Heart left ventricle (tissue), 16 donors: ENCODE data around the gene MRPS18A. TPM values are rescaled to one million over a fixed set of nuclear protein-coding genes. Genes with fewer than 3 reads are reported as not detected.

Experiments used
- ATAC-seq, 4 donors: fragments of 200-7000 bp; cut with Tn5 transposase; one replicate each; pipeline ENCODE4 v1.9.1; 2020 to 2022; ENCODE audit warnings: moderate library complexity in 4 of 4, mild to moderate bottlenecking in 3 of 4, moderate number of reproducible peaks in 1 of 4
- DNase-seq, 5 donors: peaks; one replicate each; pipeline ENCODE4 v3.0.0-alpha.2; 2020
- H3K27ac ChIP-seq, 12 donors: fragments of 200-600 bp; sonication (generic) in 4 of 12; one replicate each; pipeline versions ENCODE4 v1.5.0 to v1.8.0; 2016 to 2022; ENCODE audit warnings: mild to moderate bottlenecking in 2 of 12
- H3K27me3 ChIP-seq, 9 donors: fragments of 200-600 bp; sonication (generic) in 2 of 9; one replicate each; pipeline versions ENCODE4 v1.5.1 to v1.8.0; 2016 to 2022; ENCODE audit warnings: mild to moderate bottlenecking in 3 of 9
- H3K36me3 ChIP-seq, 9 donors: fragments of 200-600 bp; sonication (generic) in 2 of 9; one replicate each; pipeline versions ENCODE4 v1.5.0 to v1.8.0; 2018 to 2022; ENCODE audit warnings: mild to moderate bottlenecking in 2 of 9
- H3K4me1 ChIP-seq, 12 donors: fragments of 200-600 bp; sonication (generic) in 4 of 12; one replicate each; pipeline versions ENCODE4 v1.5.0 to v1.8.0; 2016 to 2022; ENCODE audit warnings: mild to moderate bottlenecking in 3 of 12
- H3K4me3 ChIP-seq, 12 donors: fragments of 200-600 bp; sonication (generic) in 4 of 12; one replicate each; pipeline versions ENCODE4 v1.5.0 to v1.8.0; 2017 to 2022; ENCODE audit warnings: mild to moderate bottlenecking in 9 of 12, moderate library complexity in 4 of 12
- H3K9me3 ChIP-seq, 12 donors: fragments of 200-600 bp; sonication (generic) in 4 of 12; one replicate each; pipeline versions ENCODE4 v1.5.0 to v1.8.0; 2016 to 2022; ENCODE audit warnings: mild to moderate bottlenecking in 1 of 12
- CTCF ChIP-seq, 12 donors: fragments of 200-600 bp; sonication (generic) in 4 of 12; IDR thresholded peaks; one replicate each; pipeline versions ENCODE4 v1.5.0 to v1.8.0; 2018 to 2022; ENCODE audit warnings: antibody characterized with exemption in 12 of 12, mild to moderate bottlenecking in 5 of 12
- POLR2A ChIP-seq, 2 donors: fragments of 450-650 bp; IDR thresholded peaks; one replicate each; pipeline ENCODE4 v1.6.1; 2017; ENCODE audit warnings: antibody characterized with exemption in 2 of 2, mild to moderate bottlenecking in 2 of 2, moderate library complexity in 2 of 2
- WGBS, 4 donors: extraction: QIAGEN DNeasy Blood & Tissue Kit in 2 of 4; methylation state at CpG; one replicate each; pipeline versions ENCODE4 v1.1.5 to v1.1.7; 2013 to 2018; 5-methylcytosine and 5-hydroxymethylcytosine counted together
- intact Hi-C, 10 donors: fragments of 100-400 bp; cut with DNase I; formaldehyde crosslinking; loops; one replicate each; pipeline versions ENCODE4 v1.11.1 to v1.14.2; 2022
- polyA plus RNA-seq, 2 donors: library from polyadenylated mRNA; stranded (reverse); fragments of 200-250 nt; gene quantifications; one replicate each; pipeline ENCODE4 v1.2.3, GENCODE V29; 2013
- total RNA-seq, 9 donors: library from RNA; depleted of rRNA in 2 of 9; stranded (reverse); fragments of >200 nt in 2 of 9; fragmentation: NEBNext Ultra II Directional in 3 of 9; extraction: Animal tissue kit (Norgen Biotek cat#: 25700) in 3 of 9; gene quantifications; one replicate each; pipeline versions ENCODE4 v1.1.0 to v1.2.4, GENCODE V29; 2016 to 2023
- donor health status: ischemic (EF 13 %, LVEDD 7.1; RV severe dilation, severe dysfunction).
- donor health status: healthy with polysubstance abuse.
- donor health status: DM: no; HTN: yes; CAD: no.
- donor health status: DM: no; HTN: no; CAD: no.
- donor health status: ischemic (EF 25% LVEDD 6.9; RV normal size, moderate dysfunction).
- donor health status: ischemic (EF 25% LVEDD 5.7; RV mildly dilated, moderate dysfunction).
- donor health status: healthy.
- donor health status: DM: yes; HTN: yes; CAD: no.
- donor health status: ischemic (EF 35%, LVEDD 5.7; RV mildly dilated, moderate dysfunction).
- donor health status: nonischemic (EF 11% LVEDD 7.7; RV severe dilation, severe dysfunction).
- donor health status: DM: yes; HTN: yes; CAD: no.
- donor health status: PGD.
- donor health status: ischemic (EF 29% LVEDD 5.4; RV normal size, mild dysfunction).
- donor health status: nonischemic (EF 23%, LVEDD 6.1; RV moderate dilation, normal function).

The MRPS18A gene
- total and polyA plus RNA-seq, 11 donors, result 37.4 to 105 (median 44.3) TPM

GRCh38 chr6:43668151-43669028, 19.2 kb downstream of the MRPS18A start:
- 14 to 48% (median 19%) methylated on average over 6 to 17 of the region's 17 CpGs for WGBS, 4 donors

GRCh38 chr6:43667245-43668150, 20.1 kb downstream of the MRPS18A start:
- Histone ChIP-seq H3K4me1 (peaks cover 11 to 47% (median 37%) of the 10 kb centered on the region in 12 donors), H3K27ac (peak overlapping the region; percentile 11 to 87 (median 69)), H3K4me3 (peak overlapping the region in 2 of 12 donors; percentile 13 to 24), H3K36me3 (peaks cover 0 to 25% (median 22%) of the 10 kb centered on the region in 9 donors), H3K9me3 (no peaks in the 10 kb centered on the region), H3K27me3 (no peaks in the 10 kb centered on the region)
- ATAC-seq (peak; percentile 39 to 71 (median 52)), DNase-seq (peak; percentile 75 to 89 (median 81))
- no peak for TF ChIP-seq POLR2A (IDR thresholded peaks at IDR 0.05)
- peak; percentile 89 to 98 (median 94) for TF ChIP-seq CTCF (IDR thresholded peaks at IDR 0.05)
- WGBS, 4 donors, result 12 to 15% (median 13%) methylated on average over 15 to 16 of the region's 16 CpGs
- intact Hi-C loops, result loop anchor here (1.0 to 10.0 kb wide), 18 partner anchors 55 to 412 kb away; partner anchors contain the start of gene VEGFA (in 3 of the 10)

More at GRCh38 chr6:43668151-43669028, 19.2 kb downstream of the MRPS18A start:
- Histone ChIP-seq H3K4me3 (no peak overlapping the region), H3K36me3 (peaks cover 0 to 34% (median 30%) of the 10 kb centered on the region in 9 donors), H3K4me1 (peaks cover 11 to 53% (median 38%) of the 10 kb centered on the region in 12 donors), H3K9me3 (no peaks in the 10 kb centered on the region), H3K27me3 (no peaks in the 10 kb centered on the region), H3K27ac (peak overlapping the region; percentile 57 to 87 (median 78))
- peak; percentile 32 to 75 (median 58) for ATAC-seq
- peak; percentile 51 to 78 (median 59) for DNase-seq
- TF ChIP-seq POLR2A (IDR thresholded peaks at IDR 0.05) (peak in 1 of 2 donors; percentile 32), CTCF (IDR thresholded peaks at IDR 0.05) (peak; percentile 33 to 65 (median 52))
- intact Hi-C loops, result loop anchor here (2.0 to 10.0 kb wide), 13 partner anchors 54 to 410 kb away; partner anchors contain the start of gene VEGFA (in 3 of the 10)

- Histone ChIP-seq H3K4me3 (no peak overlapping the region), H3K27ac (no peak overlapping the region), H3K36me3 (peaks cover 0 to 14% (median 10%) of the 10 kb centered on the region in 9 donors), H3K9me3 (no peaks in the 10 kb centered on the region), H3K4me1 (peaks cover 11 to 45% (median 36%) of the 10 kb centered on the region in 12 donors), H3K27me3 (no peaks in the 10 kb centered on the region)
- intact Hi-C loops, result loop anchor here (2.0 to 10.0 kb wide), 15 partner anchors 56 to 412 kb away; partner anchors contain the start of gene VEGFA (in 3 of the 10)
- no peak for DNase-seq
- TF ChIP-seq POLR2A (IDR thresholded peaks at IDR 0.05) (no peak), CTCF (IDR thresholded peaks at IDR 0.05) (no peak)
- ATAC-seq, result no peak
- 60 to 71% (median 65%) methylated on average over 13 of the region's 13 CpGs for WGBS, 4 donors
These were observed 21.2 kb downstream of the MRPS18A start for GRCh38 chr6:43666196-43666920.
